KMS-11 (cell line): ENCODE results near the gene MAP7D2.

ENCODE experiments used
- H2AFZ ChIP-seq: fragments of 200-600 bp; sonication (generic); 2 replicates; pipeline ENCODE4 v1.6.1; 2016; ENCODE audit warnings: antibody characterized with exemption, mixed run types, low read depth
- H3K27ac ChIP-seq: fragments of 200-600 bp; sonication (generic); 2 replicates; pipeline ENCODE4 v1.6.1; 2016; ENCODE audit warnings: mild to moderate bottlenecking, mixed run types
- H3K27me3 ChIP-seq: fragments of 200-600 bp; sonication (generic); 2 replicates; pipeline ENCODE4 v1.6.1; 2017; ENCODE audit warnings: mild to moderate bottlenecking, low read depth, mixed run types, moderate library complexity; ENCODE audit not compliant: insufficient read depth
- H3K36me3 ChIP-seq: fragments of 200-600 bp; sonication (generic); 2 replicates; pipeline ENCODE4 v1.6.1; 2017; ENCODE audit warnings: mild to moderate bottlenecking, mixed run types; ENCODE audit not compliant: insufficient read depth
- H3K4me1 ChIP-seq: fragments of 200-600 bp; sonication (generic); 2 replicates; pipeline ENCODE4 v1.6.1; 2016; ENCODE audit warnings: mild to moderate bottlenecking, low read depth, mixed run types; ENCODE audit not compliant: poor library complexity, severe bottlenecking
- H3K4me2 ChIP-seq: fragments of 200-600 bp; sonication (generic); 2 replicates; pipeline ENCODE4 v1.7.0; 2016; ENCODE audit warnings: mild to moderate bottlenecking, mixed run types
- H3K4me3 ChIP-seq: fragments of 200-600 bp; sonication (generic); IDR thresholded peaks from 2 replicates; pipeline ENCODE4 v1.6.1; 2017; ENCODE audit warnings: low read depth, low read length, mixed read lengths; ENCODE audit not compliant: insufficient read depth
- H3K79me2 ChIP-seq: fragments of 200-600 bp; sonication (generic); 2 replicates; pipeline ENCODE4 v1.6.1; 2016; ENCODE audit warnings: low read depth, mixed run types; ENCODE audit not compliant: insufficient read depth
- H3K9ac ChIP-seq: fragments of 200-600 bp; sonication (generic); 2 replicates; pipeline ENCODE4 v1.6.1; 2016; ENCODE audit warnings: mild to moderate bottlenecking, mixed run types
- H4K20me1 ChIP-seq: fragments of 200-600 bp; sonication (generic); 2 replicates; pipeline ENCODE4 v1.6.1; 2016; ENCODE audit warnings: mild to moderate bottlenecking, mixed run types; ENCODE audit not compliant: insufficient read depth
- TF ChIP-seq, protein P1 (sequence below): fragments of 200-600 bp; sonication (generic); conservative IDR thresholded peaks from 2 replicates; pipeline ENCODE4 v1.6.1; 2017; ENCODE audit warnings: low read depth, mild to moderate bottlenecking, antibody characterized with exemption, low read length, moderate library complexity, mixed read lengths

The MAP7D2 gene

DNA sequence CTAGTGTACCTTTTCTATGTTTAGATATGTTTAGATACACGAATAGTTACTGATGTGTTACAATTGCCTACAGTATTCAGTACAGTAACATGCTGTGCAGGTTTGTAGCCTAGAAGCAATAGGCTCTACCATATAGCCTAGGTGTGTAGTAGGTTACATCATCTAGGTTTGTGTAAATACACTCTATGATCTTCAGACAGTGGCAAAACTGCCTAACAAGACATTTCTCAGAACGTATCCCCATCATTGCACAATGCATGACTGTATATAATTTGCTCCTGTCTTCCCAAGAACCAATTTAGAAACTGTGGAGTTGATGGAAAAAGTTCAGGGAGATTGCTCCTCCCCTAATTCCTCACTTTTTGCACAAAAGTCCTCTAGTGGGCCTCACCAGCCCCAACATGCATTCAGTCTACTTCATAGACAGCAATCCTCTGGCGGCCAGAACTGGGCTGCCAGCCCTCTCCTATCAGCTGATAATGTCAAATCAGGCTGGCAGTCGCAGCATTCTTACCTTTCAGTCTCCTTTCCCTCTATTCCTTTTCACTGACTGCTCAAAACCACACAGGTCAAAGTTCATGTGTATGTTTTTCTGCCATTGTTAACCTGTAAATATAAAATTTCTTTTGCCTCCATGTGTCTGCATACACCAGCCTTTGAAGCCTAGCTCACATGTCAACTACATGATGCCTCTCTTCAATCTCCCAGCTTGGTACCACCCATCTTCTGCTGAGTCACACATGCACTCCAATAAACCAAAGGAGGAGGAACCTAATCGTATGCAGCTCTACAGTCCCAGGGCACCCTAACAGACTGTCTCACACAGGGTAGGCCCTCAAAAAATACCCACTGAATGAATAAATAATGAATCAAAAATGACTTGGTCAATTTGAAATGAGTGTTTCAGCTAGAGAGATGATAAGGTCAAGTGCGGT lies 157.9 kb downstream of the MAP7D2 start:
- no peaks in the 10 kb centered on the region for H3K27me3 ChIP-seq
- TF ChIP-seq, protein P1, sequence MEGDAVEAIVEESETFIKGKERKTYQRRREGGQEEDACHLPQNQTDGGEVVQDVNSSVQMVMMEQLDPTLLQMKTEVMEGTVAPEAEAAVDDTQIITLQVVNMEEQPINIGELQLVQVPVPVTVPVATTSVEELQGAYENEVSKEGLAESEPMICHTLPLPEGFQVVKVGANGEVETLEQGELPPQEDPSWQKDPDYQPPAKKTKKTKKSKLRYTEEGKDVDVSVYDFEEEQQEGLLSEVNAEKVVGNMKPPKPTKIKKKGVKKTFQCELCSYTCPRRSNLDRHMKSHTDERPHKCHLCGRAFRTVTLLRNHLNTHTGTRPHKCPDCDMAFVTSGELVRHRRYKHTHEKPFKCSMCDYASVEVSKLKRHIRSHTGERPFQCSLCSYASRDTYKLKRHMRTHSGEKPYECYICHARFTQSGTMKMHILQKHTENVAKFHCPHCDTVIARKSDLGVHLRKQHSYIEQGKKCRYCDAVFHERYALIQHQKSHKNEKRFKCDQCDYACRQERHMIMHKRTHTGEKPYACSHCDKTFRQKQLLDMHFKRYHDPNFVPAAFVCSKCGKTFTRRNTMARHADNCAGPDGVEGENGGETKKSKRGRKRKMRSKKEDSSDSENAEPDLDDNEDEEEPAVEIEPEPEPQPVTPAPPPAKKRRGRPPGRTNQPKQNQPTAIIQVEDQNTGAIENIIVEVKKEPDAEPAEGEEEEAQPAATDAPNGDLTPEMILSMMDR = no peak
- H2AFZ ChIP-seq = no peak overlapping the region
- no peaks in the 10 kb centered on the region for H3K36me3 ChIP-seq
- no peaks in the 10 kb centered on the region for H4K20me1 ChIP-seq
- H3K4me3 ChIP-seq = no peak overlapping the region
- H3K9ac ChIP-seq = no peak overlapping the region
- no peak overlapping the region for H3K27ac ChIP-seq
- no peak overlapping the region for H3K4me2 ChIP-seq
- no peaks in the 10 kb centered on the region for H3K4me1 ChIP-seq
- H3K79me2 ChIP-seq = no peaks in the 10 kb centered on the region

DNA sequence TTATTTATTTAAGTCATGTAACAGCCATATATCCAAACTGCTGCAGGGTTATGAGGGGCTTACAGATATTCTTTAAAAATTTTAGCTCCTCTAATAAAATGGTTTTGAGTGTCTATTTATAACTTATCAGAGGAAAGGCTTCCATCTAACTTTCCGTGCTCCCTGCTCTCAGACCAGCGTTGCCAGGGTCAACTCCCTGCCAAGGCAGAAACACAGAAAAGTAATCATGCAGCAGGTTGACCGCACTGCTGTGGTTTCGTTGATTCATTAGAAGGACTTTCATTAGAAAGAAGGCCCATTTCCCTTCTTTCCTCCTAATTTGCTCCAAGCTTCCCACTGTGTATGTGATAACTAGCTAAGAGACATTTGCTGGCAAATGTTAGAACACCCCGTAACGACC lies 159.8 kb downstream of the MAP7D2 start:
- Histone ChIP-seq H2AFZ (no peak overlapping the region), H3K9ac (no peak overlapping the region), H3K4me3 (no peak overlapping the region), H3K27ac (no peak overlapping the region), H3K27me3 (no peaks in the 10 kb centered on the region), H3K79me2 (no peaks in the 10 kb centered on the region), H3K4me2 (no peak overlapping the region), H4K20me1 (no peaks in the 10 kb centered on the region), H3K4me1 (peaks cover 4% of the 10 kb centered on the region), H3K36me3 (no peaks in the 10 kb centered on the region)
- TF ChIP-seq, protein P1 = no peak
